ENCODE measurements around the gene ASTN2.

DNA sequence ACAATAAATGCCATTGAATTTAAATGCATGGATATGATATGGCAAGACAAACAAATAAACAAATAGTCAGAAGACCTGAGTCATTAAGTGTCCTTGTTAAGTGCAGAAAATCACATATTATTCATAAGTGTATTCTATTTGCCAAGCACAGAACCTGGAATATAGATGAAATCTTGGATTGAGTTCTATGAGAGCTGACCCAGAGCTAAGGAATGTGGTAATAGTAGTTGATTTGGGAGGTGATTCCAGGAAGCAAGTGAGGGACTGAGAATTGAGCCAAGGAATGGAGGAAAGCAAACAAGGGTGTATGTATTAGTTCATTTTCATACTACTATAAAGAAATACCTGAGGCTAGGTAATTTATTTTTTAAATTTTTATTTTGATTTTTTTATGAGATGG is 518.9 kb downstream of the ASTN2 start:
- TF ChIP-seq, protein P1, sequence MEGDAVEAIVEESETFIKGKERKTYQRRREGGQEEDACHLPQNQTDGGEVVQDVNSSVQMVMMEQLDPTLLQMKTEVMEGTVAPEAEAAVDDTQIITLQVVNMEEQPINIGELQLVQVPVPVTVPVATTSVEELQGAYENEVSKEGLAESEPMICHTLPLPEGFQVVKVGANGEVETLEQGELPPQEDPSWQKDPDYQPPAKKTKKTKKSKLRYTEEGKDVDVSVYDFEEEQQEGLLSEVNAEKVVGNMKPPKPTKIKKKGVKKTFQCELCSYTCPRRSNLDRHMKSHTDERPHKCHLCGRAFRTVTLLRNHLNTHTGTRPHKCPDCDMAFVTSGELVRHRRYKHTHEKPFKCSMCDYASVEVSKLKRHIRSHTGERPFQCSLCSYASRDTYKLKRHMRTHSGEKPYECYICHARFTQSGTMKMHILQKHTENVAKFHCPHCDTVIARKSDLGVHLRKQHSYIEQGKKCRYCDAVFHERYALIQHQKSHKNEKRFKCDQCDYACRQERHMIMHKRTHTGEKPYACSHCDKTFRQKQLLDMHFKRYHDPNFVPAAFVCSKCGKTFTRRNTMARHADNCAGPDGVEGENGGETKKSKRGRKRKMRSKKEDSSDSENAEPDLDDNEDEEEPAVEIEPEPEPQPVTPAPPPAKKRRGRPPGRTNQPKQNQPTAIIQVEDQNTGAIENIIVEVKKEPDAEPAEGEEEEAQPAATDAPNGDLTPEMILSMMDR (IDR thresholded peaks at IDR 0.05), result no peak
- no peak for TF ChIP-seq POLR2A (IDR thresholded peaks at IDR 0.05)

Measured in prostate gland (tissue), 2 donors.